ENCODE data around the gene RER1. TPM values are rescaled to one million over a fixed set of nuclear protein-coding genes. Genes with fewer than 3 reads are reported as not detected.

Gene RER1
- total RNA-seq, 1 experiment from 2014 or later: 141 TPM

- CTCF ChIA-PET: no interaction called here
- H3K27me3 Mint-ChIP-seq (ENCODE audit: insufficient read depth, unreplicated experiment): peaks cover 2% of the 10 kb centered on the region
- intact Hi-C loops (cut with micrococcal nuclease; ENCODE audit: unreplicated experiment): no loop called here
Observed at GRCh38 chr1:2353551-2354438, 37.8 kb upstream of the RER1 start.

GRCh38 chr1:2354511-2355372 is 36.9 kb upstream of the RER1 start:
- no peaks in the 10 kb centered on the region for H3K4me1 ChIP-seq
- ChIA-PET CTCF (no interaction called here), POLR2A (no interaction called here)
- Mint-ChIP-seq H3K27me3 (ENCODE audit: insufficient read depth, unreplicated experiment) (peaks cover 2% of the 10 kb centered on the region), H3K9me3 (ENCODE audit: unreplicated experiment) (no peaks in the 10 kb centered on the region), H3K4me1 (ENCODE audit: low read depth, unreplicated experiment) (no peaks in the 10 kb centered on the region), H3K36me3 (ENCODE audit: insufficient read depth, unreplicated experiment) (no peaks in the 10 kb centered on the region), H3K4me3 (ENCODE audit: unreplicated experiment) (no peak overlapping the region), H3K27ac (ENCODE audit: unreplicated experiment) (no peak overlapping the region)
- H3K9me3 ChIP-seq: no peaks in the 10 kb centered on the region
- BruUV-seq (replicated peaks): no TSS peak
- no peaks in the 10 kb centered on the region for H3K27me3 ChIP-seq (replicated peaks; ENCODE audit: control insufficient read depth, insufficient read depth, low read length)
- H3K36me3 ChIP-seq (ENCODE audit: control insufficient read depth, insufficient read depth, low read length): no peaks in the 10 kb centered on the region
- intact Hi-C loops (cut with micrococcal nuclease; ENCODE audit: unreplicated experiment): no loop called here
- no peak for DNase-seq
- TF ChIP-seq, protein P1, sequence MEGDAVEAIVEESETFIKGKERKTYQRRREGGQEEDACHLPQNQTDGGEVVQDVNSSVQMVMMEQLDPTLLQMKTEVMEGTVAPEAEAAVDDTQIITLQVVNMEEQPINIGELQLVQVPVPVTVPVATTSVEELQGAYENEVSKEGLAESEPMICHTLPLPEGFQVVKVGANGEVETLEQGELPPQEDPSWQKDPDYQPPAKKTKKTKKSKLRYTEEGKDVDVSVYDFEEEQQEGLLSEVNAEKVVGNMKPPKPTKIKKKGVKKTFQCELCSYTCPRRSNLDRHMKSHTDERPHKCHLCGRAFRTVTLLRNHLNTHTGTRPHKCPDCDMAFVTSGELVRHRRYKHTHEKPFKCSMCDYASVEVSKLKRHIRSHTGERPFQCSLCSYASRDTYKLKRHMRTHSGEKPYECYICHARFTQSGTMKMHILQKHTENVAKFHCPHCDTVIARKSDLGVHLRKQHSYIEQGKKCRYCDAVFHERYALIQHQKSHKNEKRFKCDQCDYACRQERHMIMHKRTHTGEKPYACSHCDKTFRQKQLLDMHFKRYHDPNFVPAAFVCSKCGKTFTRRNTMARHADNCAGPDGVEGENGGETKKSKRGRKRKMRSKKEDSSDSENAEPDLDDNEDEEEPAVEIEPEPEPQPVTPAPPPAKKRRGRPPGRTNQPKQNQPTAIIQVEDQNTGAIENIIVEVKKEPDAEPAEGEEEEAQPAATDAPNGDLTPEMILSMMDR (IDR thresholded peaks at IDR 0.05; ENCODE audit: insufficient read depth in 1 of 2, low read depth in 1 of 2, low read length in 1 of 2, severe bottlenecking in 1 of 2, unreplicated experiment in 1 of 2): no peak
- no peak overlapping the region for H3K4me3 ChIP-seq (ENCODE audit: low read depth, low read length)

More at GRCh38 chr1:2353551-2354438, 37.8 kb upstream of the RER1 start:
- Histone ChIP-seq H3K4me1 (no peaks in the 10 kb centered on the region), H3K4me3 (ENCODE audit: low read depth, low read length) (no peak overlapping the region), H3K36me3 (ENCODE audit: control insufficient read depth, insufficient read depth, low read length) (no peaks in the 10 kb centered on the region), H3K9me3 (no peaks in the 10 kb centered on the region), H3K27me3 (replicated peaks; ENCODE audit: control insufficient read depth, insufficient read depth, low read length) (no peaks in the 10 kb centered on the region)
- POLR2A ChIA-PET: no interaction called here
- no peaks in the 10 kb centered on the region for H3K9me3 Mint-ChIP-seq (ENCODE audit: unreplicated experiment)
- H3K4me1 Mint-ChIP-seq (ENCODE audit: low read depth, unreplicated experiment): no peaks in the 10 kb centered on the region
- DNase-seq: no peak
- no peak overlapping the region for H3K27ac Mint-ChIP-seq (ENCODE audit: unreplicated experiment)
- BruUV-seq (replicated peaks): no TSS peak
- no peak overlapping the region for H3K4me3 Mint-ChIP-seq (ENCODE audit: unreplicated experiment)
- TF ChIP-seq, protein P1 (IDR thresholded peaks at IDR 0.05; ENCODE audit: insufficient read depth in 1 of 2, low read depth in 1 of 2, low read length in 1 of 2, severe bottlenecking in 1 of 2, unreplicated experiment in 1 of 2): no peak
- no peaks in the 10 kb centered on the region for H3K36me3 Mint-ChIP-seq (ENCODE audit: insufficient read depth, unreplicated experiment)

GRCh38 chr1:2355373-2356261 is 36.0 kb upstream of the RER1 start:
- no peaks in the 10 kb centered on the region for H3K9me3 ChIP-seq
- no peaks in the 10 kb centered on the region for H3K36me3 ChIP-seq (ENCODE audit: control insufficient read depth, insufficient read depth, low read length)
- DNase-seq: no peak
- Mint-ChIP-seq H3K9me3 (ENCODE audit: unreplicated experiment) (no peaks in the 10 kb centered on the region), H3K4me3 (ENCODE audit: unreplicated experiment) (no peak overlapping the region), H3K36me3 (ENCODE audit: insufficient read depth, unreplicated experiment) (no peaks in the 10 kb centered on the region), H3K4me1 (ENCODE audit: low read depth, unreplicated experiment) (no peaks in the 10 kb centered on the region), H3K27ac (ENCODE audit: unreplicated experiment) (no peak overlapping the region), H3K27me3 (ENCODE audit: insufficient read depth, unreplicated experiment) (peaks cover 2% of the 10 kb centered on the region)
- intact Hi-C loops (cut with micrococcal nuclease; ENCODE audit: unreplicated experiment): no loop called here
- ChIA-PET POLR2A (no interaction called here), CTCF (no interaction called here)
- TF ChIP-seq, protein P1 (IDR thresholded peaks at IDR 0.05; ENCODE audit: insufficient read depth in 1 of 2, low read depth in 1 of 2, low read length in 1 of 2, severe bottlenecking in 1 of 2, unreplicated experiment in 1 of 2): no peak
- H3K4me3 ChIP-seq (ENCODE audit: low read depth, low read length): no peak overlapping the region
- no TSS peak for BruUV-seq (replicated peaks)
- H3K27me3 ChIP-seq (replicated peaks; ENCODE audit: control insufficient read depth, insufficient read depth, low read length): no peaks in the 10 kb centered on the region
- no peaks in the 10 kb centered on the region for H3K4me1 ChIP-seq

Measured in Caco-2 (cell line).